Sigmoid colon (tissue), 4 donors: Measurements from ENCODE around the gene RHBDL2.

Source experiments
- CTCF ChIP-seq, 4 experiments: fragments of 450-650 bp in 3 of 4; fragments of 200-600 bp in 1 of 4; IDR thresholded peaks; one replicate each; pipeline ENCODE4 v1.5.1; 2016 to 2019; ENCODE audit warnings: antibody characterized with exemption in 4 of 4, mild to moderate bottlenecking in 3 of 4, moderate library complexity in 2 of 4
- EP300 ChIP-seq, 4 donors: sonication (generic); formaldehyde crosslinking; IDR thresholded peaks; one replicate each; pipeline ENCODE4 v1.6.1; 2017; ENCODE audit warnings: antibody characterized with exemption in 4 of 4
- POLR2A ChIP-seq, 2 donors: fragments of 450-650 bp; IDR thresholded peaks; one replicate each; pipeline ENCODE4 v1.6.1; 2016; ENCODE audit warnings: antibody characterized with exemption in 2 of 2, mild to moderate bottlenecking in 2 of 2, moderate library complexity in 2 of 2
- POLR2AphosphoS5 ChIP-seq, 4 donors: sonication (generic); formaldehyde crosslinking; IDR thresholded peaks; one replicate each; pipeline ENCODE4 v1.6.1; 2017; ENCODE audit warnings: antibody characterized with exemption in 4 of 4

- TF ChIP-seq CTCF (IDR thresholded peaks at IDR 0.05) (no peak), EP300 (IDR thresholded peaks at IDR 0.05) (no peak), POLR2A (IDR thresholded peaks at IDR 0.05) (no peak), POLR2AphosphoS5 (IDR thresholded peaks at IDR 0.05) (no peak)
Measured at GRCh38 chr1:38941093-38941492, 537 bp downstream of the RHBDL2 start.
